HG02973 (cell line): ENCODE results near the gene HIBADH.
"Not testable (repeated sequence)": the region's sequence is repeated elsewhere in the genome, so short reads cannot be mapped to it uniquely, and the experiment has no call there.

ENCODE experiments used
- ATAC-seq: cut with Tn5 transposase; IDR thresholded peaks from one replicate; pipeline ENCODE4 v1.9.1; 2021; ENCODE audit warnings: moderate library complexity; ENCODE audit not compliant: unreplicated experiment

Gene HIBADH

DNA sequence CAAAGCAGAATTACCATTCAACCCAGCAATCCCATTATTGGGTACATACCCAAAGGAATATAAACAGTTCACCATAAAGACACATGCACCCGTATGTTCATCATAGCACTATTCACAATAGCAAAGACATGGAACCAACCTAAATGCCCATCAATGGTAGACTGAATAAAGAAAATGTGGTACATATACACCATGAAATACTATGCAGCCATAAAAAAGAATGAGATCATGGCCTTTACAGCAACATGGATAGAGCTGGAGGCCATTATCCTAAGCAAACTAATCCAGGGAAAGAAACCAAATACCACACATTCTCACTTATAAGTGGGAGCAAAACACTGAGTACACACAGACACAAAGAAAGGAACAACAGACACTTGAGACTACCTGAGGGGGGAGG, 23.6 kb downstream of the HIBADH start:
- not testable (repeated sequence) for ATAC-seq

DNA sequence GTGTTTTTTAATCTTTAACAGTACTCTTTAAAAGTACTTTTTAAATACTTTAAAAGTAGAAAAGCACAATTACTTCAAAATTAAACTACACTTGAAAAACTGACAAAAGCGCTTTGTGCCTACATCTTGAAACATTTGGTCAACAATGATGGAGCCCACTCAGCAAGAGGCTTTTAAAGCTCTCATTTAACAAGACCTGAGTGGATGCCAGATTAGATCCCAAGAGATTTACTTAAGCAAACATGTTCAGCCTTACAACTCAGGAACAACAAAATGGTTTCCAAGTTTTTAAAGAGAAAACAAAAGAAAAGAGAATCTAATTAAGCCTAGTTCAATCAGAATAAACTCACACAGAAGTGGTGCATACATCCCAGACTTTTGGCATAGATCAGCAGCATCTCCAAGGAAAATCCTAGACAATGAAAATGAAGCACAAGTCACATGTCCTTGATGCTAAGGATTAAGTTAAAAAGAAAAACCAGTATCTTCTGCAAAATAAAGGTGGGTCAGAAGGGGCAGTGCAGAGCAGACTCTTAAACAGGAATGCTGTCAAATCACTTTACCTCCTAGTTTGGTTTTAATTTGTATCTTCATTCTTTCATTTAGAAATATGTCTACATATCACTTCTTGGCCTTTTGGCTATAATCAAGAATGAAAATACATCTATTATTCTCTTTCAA, 26.2 kb downstream of the HIBADH start:
- no peak for ATAC-seq

DNA sequence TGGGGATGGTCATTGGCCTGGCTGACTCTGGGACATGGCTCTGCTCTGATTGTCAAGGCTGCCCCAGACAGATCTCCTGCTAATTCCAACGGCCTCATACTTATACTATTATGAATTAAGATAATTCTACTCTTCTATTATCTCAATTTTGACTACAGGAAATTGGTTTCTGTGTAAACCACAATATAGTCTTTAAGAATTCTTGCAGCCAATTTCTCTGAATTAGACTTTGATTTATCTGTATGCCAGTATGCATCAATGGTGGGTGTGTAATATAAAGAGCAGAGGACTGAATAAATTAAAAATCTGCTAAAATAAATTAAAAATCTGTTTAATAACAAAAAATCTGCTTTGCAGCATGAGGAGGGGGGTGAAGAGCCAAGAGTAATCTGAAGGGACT, 27.0 kb downstream of the HIBADH start:
- no peak for ATAC-seq

DNA sequence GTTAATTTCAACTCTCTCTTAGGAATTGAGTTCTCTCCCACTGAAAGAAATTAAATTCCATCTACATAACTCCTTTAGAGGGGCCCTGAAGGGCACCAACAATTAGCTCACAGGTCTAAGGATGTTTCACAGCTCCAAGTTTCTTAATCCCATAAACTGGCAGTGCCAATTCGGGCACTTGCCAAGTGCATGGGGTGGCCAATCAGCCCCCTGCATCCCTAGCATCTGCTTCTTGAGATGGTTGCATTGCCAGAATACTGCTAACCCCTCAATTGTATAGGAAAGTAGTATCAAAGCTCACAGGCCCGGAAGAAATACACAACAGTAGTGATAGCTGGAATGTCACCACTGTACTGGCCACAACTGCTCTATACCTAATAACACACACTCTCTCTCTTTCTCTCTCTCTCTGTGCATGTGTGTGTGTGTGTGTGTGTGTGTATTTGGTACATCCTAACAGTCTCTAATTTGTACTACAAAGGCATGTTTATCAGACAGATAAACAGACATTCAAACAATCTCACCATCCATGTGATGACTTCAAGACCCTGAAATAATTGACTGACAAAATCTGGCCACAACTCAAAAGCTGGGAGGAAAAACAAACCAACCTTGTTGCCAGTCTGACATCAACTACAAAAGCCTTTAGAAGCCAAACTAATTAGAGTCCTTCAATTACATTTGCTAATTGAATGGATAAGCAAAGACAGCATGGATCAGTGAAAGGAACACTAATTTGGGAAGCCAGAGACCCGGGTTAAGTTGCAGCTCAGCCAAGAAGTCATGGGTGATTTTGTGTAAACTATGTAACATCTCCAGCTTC, 27.8 kb downstream of the HIBADH start:
- no peak for ATAC-seq

DNA sequence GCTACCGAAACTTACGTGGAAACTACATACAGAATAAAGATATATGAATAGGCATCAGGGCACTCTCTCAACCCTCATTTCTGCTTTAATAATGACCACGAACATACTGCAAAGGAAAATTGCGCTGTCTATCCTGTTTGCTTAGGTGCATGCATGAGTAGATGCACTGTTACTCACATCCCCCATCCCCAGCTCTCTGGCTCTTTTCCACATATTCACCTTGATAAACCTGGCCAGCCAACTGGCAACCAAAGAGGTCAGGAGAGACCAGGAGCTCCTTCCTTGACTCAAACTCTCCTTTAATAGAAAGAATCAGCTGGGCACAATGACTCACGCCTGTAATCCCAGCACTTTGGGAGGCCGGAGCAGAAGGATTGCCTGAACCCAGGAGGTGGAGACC, 29.6 kb downstream of the HIBADH start:
- no peak for ATAC-seq

DNA sequence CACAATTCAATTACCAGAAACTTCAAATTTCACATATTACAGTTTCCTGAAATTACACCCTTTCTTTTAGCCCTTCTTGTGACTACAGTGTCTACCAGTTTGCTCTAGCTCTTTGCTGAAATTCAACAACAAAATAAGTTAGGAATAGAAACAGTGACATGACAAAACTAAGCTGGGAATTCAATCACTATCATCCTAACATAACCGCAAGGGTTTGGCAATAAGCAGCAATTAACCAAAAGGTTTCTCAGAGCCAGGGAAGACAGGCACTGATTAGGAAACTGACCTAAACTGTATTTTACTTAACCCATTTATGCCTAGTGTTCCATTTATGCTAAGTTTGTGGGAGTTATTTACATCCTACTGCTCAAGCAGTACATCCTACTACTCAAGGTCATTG, 31.3 kb downstream of the HIBADH start:
- ATAC-seq = no peak

DNA sequence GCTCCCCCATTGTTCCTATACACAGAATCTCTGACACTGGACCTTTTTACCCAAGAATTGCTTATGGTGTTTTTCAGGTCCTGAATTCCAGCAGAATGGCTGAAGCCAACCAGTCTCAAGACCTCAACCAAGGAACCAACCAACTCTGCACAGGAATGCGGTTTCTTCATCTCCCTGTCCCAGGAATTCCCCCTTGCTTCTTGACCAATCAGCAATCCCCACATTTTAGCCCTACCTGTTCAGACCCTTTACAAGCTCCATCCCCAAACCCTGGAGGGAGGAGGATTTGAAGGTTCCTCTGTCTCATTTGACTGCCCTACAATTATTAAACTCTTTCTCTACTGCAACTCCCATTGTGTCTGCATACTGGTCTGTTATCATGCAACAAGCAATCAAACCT, 35.5 kb downstream of the HIBADH start:
- ATAC-seq = no peak

DNA sequence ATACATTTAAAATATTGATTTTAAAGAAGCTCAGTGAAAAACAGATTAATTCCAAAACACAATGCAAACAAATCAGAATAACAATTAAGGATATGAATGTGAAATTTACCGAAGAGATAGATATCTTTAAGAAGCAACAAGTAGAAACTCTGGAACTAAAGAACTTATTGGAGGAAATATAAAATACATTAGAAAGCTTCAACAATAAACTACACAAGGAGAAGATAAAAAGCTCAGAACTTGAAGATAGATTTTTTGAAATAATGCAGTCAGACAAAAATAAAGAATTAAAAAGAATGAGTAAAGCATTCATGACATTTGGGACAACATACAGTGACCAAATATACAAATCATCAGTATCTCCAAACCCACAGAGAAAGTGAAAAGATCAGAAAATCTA, 43.2 kb downstream of the HIBADH start:
- no peak for ATAC-seq

DNA sequence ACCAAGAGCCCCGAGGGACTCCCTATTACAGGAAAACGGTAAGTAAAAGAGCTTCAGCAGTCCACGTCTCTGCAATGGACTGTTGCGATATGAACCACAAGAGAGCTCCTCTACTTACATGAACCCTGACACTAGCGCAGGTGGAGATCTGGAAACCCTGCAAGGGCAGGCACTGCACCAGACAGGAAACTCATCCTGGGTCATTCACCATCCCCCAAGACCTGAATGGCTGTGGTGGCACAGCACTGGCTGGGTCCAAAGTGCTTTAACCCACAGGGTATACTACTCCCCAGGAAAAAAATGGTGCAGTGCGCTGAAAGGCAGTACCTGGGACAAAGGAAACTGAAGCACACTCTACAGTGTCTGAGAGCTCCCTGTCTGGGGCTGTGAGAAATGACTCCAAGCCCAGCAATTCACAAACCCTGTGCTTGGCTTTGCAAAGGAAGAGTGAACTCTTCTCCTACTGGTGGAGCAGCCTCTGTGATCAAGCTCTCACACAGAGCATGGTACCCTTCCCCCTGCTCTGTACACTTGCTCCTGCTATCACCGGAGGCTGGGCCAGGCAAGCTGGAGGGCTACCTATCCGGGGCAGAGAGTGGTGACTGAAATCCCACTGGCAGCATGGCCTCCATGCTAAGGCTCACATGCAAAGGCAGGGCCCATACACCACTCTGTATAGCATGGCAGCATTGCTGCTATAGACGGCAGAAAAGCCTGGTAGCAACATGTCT, 44.9 kb downstream of the HIBADH start:
- ATAC-seq = no peak

DNA sequence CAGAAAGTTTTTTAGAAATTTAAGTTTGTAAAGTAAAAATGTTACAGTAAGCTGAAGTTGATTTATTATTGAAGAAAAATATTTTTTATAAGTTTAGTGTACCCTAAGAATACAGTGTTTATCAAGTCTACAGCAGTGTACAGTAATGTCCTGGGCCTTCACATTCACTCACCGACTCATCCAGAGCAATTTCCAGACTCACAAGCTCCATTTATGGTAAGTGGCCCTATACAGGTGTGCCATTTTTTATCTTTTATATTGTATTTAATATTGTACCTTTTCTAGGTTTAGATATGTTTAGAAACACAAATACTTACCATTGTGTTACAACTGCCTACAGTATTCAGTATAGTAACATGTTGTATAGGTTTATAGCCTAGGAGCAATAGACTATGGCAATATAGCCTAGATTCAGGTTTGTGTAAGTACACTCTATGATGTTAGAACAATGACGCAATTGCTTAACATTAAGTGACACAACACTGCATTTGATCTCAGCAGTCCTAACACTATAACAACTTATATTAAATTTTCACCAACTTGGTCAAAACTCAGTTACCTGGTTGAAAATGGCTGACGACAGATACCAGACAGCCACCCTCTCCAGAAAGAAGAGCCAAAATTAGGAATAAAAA, 45.7 kb downstream of the HIBADH start:
- ATAC-seq = no peak

DNA sequence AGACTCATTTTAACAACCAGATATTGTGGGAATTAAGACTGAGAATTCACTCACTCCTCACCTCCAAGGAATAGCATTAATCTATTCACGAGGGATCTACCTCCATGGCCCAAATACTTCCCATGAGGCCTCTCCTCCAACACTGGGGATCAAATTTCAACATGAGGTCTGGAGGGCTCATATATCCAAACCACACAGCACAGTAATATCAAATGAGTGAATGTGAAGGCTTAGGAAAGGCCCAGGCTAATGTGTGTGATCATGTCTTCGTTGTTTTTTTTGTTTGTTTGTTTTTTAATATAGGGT, 46.5 kb downstream of the HIBADH start:
- no peak for ATAC-seq

DNA sequence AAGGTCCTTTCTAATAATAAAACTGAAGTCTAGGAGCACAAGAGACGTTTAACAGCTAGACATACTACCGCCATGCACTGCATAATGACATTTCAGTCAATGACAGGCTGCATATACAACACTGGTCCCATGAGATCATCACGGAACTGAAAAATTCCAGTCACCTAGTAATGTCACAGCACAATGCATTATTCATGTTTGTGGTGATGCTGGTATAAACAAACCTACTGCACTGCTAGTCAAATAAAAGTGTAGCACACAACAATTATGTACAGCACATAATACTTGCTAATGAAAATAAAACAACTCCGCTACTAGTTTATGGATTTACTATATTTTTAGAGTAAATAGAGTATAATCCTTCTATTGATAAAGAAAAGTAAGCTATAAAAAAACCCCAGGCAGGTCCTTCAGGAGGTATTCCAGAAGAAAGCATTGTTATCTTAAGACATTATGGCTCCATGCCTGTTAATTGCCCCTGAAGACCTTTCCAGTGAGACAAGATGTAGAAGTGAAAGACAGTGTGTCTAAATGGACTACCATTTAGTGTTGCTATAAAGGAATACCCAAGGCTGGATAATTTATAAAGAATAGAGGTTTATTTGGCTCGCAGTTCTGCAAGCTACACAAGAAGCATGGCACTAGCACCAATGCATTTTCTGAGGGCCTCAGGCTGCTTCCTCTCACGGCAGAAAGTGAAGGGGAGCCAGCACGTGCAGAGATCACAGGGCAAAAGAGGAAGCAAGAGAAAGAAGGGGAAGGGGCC, 47.1 kb downstream of the HIBADH start:
- ATAC-seq = no peak

DNA sequence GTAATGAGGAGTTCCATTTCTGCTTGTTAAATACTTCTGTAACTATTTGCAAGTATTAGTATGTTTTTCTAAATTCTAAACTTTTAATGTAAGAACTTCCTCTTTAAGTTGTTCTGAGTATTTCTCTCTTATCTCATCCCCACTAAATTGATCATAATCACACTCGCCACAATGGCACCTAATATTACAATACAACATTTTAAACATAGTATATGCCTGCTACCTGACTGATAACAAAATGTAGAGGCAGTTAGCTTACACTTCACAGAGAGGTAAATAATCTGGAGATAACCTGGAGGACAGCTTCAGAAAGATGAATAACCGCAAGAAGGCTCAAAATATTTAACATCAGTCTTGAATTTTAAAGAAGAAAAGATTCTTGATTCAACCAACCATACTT, 48.6 kb downstream of the HIBADH start:
- no peak for ATAC-seq

DNA sequence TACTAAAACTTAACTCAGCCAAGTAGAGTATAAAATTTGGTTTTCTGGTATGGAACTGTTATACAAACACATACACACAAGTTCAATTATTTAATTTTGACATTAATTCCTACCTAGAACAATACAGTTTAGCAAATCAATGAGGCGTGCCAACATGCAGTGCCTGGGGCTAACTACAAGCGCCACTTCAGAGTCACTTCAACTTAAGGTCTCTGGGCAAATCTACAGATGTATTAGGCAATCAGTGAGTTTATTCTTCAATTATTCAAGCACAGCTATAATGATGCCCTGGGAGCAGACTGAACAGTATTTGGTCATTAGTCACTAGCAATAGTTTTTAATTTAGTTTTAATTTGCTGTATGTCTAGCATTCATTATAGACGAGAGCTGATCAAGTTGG, 51.6 kb downstream of the HIBADH start:
- no peak for ATAC-seq

DNA sequence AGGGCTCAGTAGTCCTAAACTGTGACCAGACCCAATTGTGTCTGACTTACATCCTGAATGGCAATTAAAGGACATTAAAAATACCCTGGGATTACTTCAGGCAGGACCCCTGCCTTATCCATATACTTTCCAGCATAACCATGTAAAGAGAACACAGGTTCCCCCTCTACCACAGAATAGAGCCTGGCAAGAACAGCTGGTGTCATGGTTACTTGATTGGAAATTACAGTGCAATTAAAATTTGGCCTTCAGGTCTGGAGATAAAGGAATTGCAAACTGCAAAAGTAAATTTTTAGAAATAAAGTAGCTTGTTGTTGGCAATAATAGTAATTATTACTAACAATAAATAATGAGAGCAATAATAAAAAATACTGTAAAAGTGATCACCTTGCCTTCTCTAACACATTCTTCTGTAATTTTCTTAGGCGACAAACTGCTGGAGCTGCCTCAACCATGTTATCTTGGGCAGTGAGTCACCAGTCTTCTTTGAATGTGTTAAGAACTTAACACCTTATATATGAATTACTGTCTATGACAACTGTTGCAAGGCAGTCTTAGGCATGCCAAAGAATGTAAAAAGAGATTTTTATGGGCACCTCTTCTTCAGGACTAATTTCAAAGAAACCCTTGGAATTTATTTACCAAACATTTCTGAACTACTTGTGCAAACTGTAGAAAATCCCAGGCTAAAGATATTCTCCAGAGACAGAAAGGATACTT, 53.7 kb downstream of the HIBADH start:
- no peak for ATAC-seq

DNA sequence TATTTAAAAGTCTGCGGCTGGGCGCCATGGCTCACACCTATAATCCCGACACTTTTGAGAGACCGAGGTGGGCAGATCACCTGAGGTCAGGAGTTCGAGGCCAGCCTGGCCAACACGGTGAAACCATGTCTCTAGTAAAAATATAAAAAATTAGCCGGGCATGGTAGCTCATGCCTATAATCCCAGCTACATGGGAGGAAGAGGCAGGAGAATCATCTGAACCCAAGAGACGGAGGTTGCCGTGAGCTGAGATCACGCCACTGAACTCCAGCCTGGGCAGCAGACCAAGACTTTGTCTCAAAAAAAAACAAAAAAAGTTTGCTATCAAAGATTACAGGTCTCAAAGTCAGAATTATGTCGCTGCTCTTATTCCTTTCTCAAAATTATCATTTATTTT, 55.5 kb downstream of the HIBADH start:
- no peak for ATAC-seq

DNA sequence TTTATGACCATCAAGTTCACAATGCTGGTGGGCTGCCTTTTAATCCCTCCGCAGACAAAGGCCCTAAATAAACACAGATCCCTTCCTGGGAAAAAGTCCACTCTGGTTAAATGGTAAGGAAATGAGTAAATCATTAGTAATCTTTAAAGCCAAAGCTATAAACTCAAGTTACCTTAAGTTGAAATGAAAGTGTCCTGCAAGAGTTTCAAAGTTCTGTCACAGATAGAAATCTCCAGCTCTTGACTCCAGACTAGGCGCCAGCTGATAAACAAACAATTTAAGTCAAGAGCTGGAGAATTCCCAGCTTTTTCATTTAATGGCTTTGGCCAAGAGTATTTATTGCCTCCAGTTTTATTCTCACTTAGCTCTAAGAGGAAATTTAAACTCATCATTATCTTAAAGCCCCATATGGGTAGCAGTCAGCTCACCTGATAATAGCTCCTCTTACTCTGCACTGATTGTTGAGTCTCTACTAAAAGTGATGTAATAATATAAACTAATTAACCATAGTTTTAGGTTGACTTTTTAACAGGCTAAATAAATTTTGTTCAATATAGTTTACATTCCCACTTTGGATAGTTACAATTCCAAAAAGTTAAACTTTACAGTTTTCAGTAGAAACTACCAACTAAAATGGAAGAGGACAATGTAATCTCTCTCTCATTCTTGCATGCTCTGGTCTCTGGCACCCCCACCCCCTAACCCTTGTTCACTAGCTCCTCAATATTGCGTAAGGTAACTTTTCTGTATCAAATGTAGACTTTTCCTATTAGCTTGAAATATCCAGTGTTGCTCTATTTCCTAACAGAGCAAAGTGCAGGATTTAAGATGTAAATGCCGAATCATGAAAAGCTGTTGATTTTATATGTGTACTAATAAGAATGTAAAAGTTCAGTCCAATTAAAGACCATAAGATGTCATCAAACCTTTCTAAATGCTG, 56.1 kb downstream of the HIBADH start:
- no peak for ATAC-seq

DNA sequence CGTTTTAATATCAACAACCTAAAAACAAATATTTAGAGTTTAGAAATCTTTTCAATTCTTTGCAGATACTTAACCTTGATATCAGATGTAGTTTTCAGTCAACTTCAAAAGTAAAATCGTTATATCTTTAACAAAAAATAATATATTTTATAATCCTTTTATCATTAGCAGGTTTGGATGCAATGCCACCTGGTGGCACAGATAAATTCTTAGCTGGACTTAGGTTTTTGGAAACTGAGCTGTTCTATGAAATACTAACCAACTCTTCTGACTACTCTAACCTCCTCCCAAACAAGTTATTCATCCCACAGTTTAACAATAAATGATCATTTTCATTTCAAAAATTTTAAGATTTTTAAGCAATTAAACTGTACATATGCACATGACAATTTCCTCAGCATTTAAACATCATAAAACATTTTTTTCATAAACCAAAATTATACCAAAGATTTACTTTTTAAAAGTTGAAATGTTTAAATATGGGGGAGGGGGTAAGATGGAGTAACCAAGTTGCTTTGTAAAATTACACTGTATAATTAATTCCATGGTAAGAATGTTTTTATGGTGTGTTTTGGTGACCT, 56.9 kb downstream of the HIBADH start:
- ATAC-seq = no peak

DNA sequence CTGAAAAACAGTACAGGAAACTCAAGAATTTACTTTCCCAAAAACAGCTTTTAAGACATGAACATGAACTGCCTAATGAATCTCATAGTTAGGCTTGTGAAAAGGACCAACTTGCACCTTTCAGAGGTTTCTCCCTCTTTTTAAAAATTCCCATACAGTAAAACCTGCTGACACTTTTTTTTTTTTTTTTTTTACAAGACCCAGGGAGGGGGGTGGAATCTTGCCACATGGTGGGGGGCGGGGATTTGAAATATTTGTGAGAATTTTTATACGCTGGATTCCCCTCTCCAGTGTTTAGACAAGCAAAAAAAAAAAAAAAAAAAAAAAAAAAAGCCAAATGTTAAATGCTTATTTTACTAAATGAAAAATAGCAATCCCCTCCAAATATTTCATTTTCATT, 57.4 kb downstream of the HIBADH start:
- ATAC-seq = no peak
